ENCODE measurements around the gene CCDC57.

The CCDC57 gene

GRCh38 chr17:82151106-82151957, 61.3 kb downstream of the CCDC57 start:
- no peak for TF ChIP-seq CTCF (IDR thresholded peaks at IDR 0.05; ENCODE audit: low read depth, low read length)

GRCh38 chr17:82149401-82150099, 63.1 kb downstream of the CCDC57 start:
- H3K4me3 ChIP-seq (replicated peaks in 1 of 2; ENCODE audit: low read depth in 2 of 2, low read length in 2 of 2), result no peak overlapping the region
- DNase-seq (ENCODE audit: low read depth in 2 of 2), result no peak
- no peak for TF ChIP-seq CTCF (IDR thresholded peaks at IDR 0.05; ENCODE audit: low read depth, low read length)

More at GRCh38 chr17:82151106-82151957, 61.3 kb downstream of the CCDC57 start:
- DNase-seq (ENCODE audit: low read depth in 2 of 2), result no peak
- H3K4me3 ChIP-seq (replicated peaks in 1 of 2; ENCODE audit: low read depth in 2 of 2, low read length in 2 of 2), result no peak overlapping the region

GRCh38 chr17:82148997-82149396, 63.6 kb downstream of the CCDC57 start:
- TF ChIP-seq CTCF (IDR thresholded peaks at IDR 0.05; ENCODE audit: low read depth, low read length), result no peak
- no peak overlapping the region for H3K4me3 ChIP-seq (replicated peaks in 1 of 2; ENCODE audit: low read depth in 2 of 2, low read length in 2 of 2)

GRCh38 chr17:82148011-82148410, 64.6 kb downstream of the CCDC57 start:
- no peak for DNase-seq (ENCODE audit: low read depth in 2 of 2)
- H3K4me3 ChIP-seq (replicated peaks in 1 of 2; ENCODE audit: low read depth in 2 of 2, low read length in 2 of 2), result no peak overlapping the region
- no peak for TF ChIP-seq CTCF (IDR thresholded peaks at IDR 0.05; ENCODE audit: low read depth, low read length)

More at GRCh38 chr17:82148997-82149396, 63.6 kb downstream of the CCDC57 start:
- DNase-seq (ENCODE audit: low read depth in 2 of 2), result no peak

- TF ChIP-seq CTCF (IDR thresholded peaks at IDR 0.05; ENCODE audit: low read depth, low read length), result no peak
- DNase-seq (ENCODE audit: low read depth in 2 of 2), result no peak
- no peak overlapping the region for H3K4me3 ChIP-seq (replicated peaks in 1 of 2; ENCODE audit: low read depth in 2 of 2, low read length in 2 of 2)
These were observed 65.7 kb downstream of the CCDC57 start for GRCh38 chr17:82146663-82147654.

GRCh38 chr17:82145550-82146155, 67.0 kb downstream of the CCDC57 start:
- no peak for TF ChIP-seq CTCF (IDR thresholded peaks at IDR 0.05; ENCODE audit: low read depth, low read length)
- H3K4me3 ChIP-seq (replicated peaks in 1 of 2; ENCODE audit: low read depth in 2 of 2, low read length in 2 of 2), result no peak overlapping the region
- no peak for DNase-seq (ENCODE audit: low read depth in 2 of 2)

Measured in cardiac fibroblast (primary cell).